MCF 10A (cell line): ENCODE measurements around the gene NOTO. TPM values are rescaled to one million over a fixed set of nuclear protein-coding genes. Genes with fewer than 3 reads are reported as not detected.
A peak's percentile ranks its signal among the peaks of the same experiment; 100 is the strongest.

Experiments used
- BruUV-seq: library from RNA; stranded (reverse); fragments of 400-500 nt; replicated peaks from 2 replicates; lab custom pipeline; 2021; lab: Mats Ljungman, UMichigan
- CTCF ChIA-PET: fragments of 300-600 bp; sonication (Branson Sonifier 250); formaldehyde crosslinking; extraction: SDS; loops from one replicate; lab custom pipeline; 2021; ENCODE audit warnings: antibody characterized with exemption, inconsistent platforms; lab: Yijun Ruan, JAX
- POLR2A ChIA-PET: fragments of 300-600, 350-650 bp; sonication (Branson Sonifier 250); formaldehyde crosslinking; extraction: SDS; loops from one replicate; lab custom pipeline; 2020; ENCODE audit warnings: antibody characterized with exemption, inconsistent platforms; lab: Yijun Ruan, JAX
- DNase-seq: peaks from one replicate; pipeline ENCODE4 v3.0.0-alpha.2; 2018; ENCODE audit not compliant: unreplicated experiment
- H3K27ac Mint-ChIP-seq: one replicate; pipeline ENCODE4 v1.8.0; 2022; ENCODE audit warnings: mild to moderate bottlenecking, low read depth, mixed read lengths; ENCODE audit not compliant: unreplicated experiment
- H3K27me3 Mint-ChIP-seq: one replicate; pipeline ENCODE4 v1.8.0; 2022; ENCODE audit warnings: mixed read lengths; ENCODE audit not compliant: insufficient read depth, unreplicated experiment
- H3K36me3 Mint-ChIP-seq: one replicate; pipeline ENCODE4 v1.8.0; 2022; ENCODE audit warnings: mild to moderate bottlenecking, moderate library complexity, mixed read lengths; ENCODE audit not compliant: insufficient read depth, unreplicated experiment
- H3K4me1 Mint-ChIP-seq: one replicate; pipeline ENCODE4 v1.8.0; 2022; ENCODE audit warnings: mixed read lengths; ENCODE audit not compliant: insufficient read depth, unreplicated experiment
- H3K4me3 Mint-ChIP-seq: one replicate; pipeline ENCODE4 v1.8.0; 2022; ENCODE audit warnings: mild to moderate bottlenecking, moderate library complexity, mixed read lengths; ENCODE audit not compliant: unreplicated experiment
- H3K9me3 Mint-ChIP-seq: one replicate; pipeline ENCODE4 v1.8.0; 2022; ENCODE audit warnings: mixed read lengths; ENCODE audit not compliant: unreplicated experiment
- intact Hi-C: fragments of 100-400 bp; cut with micrococcal nuclease; formaldehyde crosslinking; loops from 2 replicates; pipeline ENCODE4 v1.14.1; 2022
- total RNA-seq: library from RNA; stranded (reverse); gene quantifications from 2 replicates; pipeline ENCODE4 v1.2.3, GENCODE V29; 2022
- TF ChIP-seq, protein P1 (sequence below): fragments of 200-600 bp; IDR thresholded peaks from one replicate; pipeline ENCODE4 v1.8.0; 2022; ENCODE audit warnings: antibody characterized with exemption, mild to moderate bottlenecking; ENCODE audit not compliant: unreplicated experiment

Gene NOTO
- total RNA-seq, 1 experiment from 2014 or later, result not detected

GRCh38 chr2:73210696-73211095 lies 8.3 kb downstream of the NOTO start:
- TF ChIP-seq, protein P1, sequence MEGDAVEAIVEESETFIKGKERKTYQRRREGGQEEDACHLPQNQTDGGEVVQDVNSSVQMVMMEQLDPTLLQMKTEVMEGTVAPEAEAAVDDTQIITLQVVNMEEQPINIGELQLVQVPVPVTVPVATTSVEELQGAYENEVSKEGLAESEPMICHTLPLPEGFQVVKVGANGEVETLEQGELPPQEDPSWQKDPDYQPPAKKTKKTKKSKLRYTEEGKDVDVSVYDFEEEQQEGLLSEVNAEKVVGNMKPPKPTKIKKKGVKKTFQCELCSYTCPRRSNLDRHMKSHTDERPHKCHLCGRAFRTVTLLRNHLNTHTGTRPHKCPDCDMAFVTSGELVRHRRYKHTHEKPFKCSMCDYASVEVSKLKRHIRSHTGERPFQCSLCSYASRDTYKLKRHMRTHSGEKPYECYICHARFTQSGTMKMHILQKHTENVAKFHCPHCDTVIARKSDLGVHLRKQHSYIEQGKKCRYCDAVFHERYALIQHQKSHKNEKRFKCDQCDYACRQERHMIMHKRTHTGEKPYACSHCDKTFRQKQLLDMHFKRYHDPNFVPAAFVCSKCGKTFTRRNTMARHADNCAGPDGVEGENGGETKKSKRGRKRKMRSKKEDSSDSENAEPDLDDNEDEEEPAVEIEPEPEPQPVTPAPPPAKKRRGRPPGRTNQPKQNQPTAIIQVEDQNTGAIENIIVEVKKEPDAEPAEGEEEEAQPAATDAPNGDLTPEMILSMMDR, result no peak
- peaks cover 12% of the 10 kb centered on the region for H3K36me3 Mint-ChIP-seq
- intact Hi-C loops, result loop anchor here (5.0 kb wide), 1 partner anchor 123 kb away; no protein-coding TSS in a partner anchor

GRCh38 chr2:73212098-73212447 lies 9.7 kb downstream of the NOTO start:
- Mint-ChIP-seq H3K9me3 (no peaks in the 10 kb centered on the region), H3K4me3 (no peak overlapping the region), H3K36me3 (peaks cover 12% of the 10 kb centered on the region), H3K27me3 (no peaks in the 10 kb centered on the region), H3K4me1 (peaks cover 21% of the 10 kb centered on the region), H3K27ac (no peak overlapping the region)
- intact Hi-C loops, result loop anchor here (1.0 to 5.0 kb wide), 3 partner anchors 35 to 125 kb away; no protein-coding TSS in a partner anchor
- DNase-seq, result no peak
- no TSS peak for BruUV-seq
- CTCF ChIA-PET, result interaction anchor here (0.6 to 3.9 kb wide), 37 partner anchors 10 to 1609 kb away, joined by 3 to 36 read pairs (median 4); partner anchors contain the start of genes CCT7, FBXO41, NOTO and PRADC1
- TF ChIP-seq, protein P1, result no peak
- POLR2A ChIA-PET, result interaction anchor here (0.9 to 2.5 kb wide), 6 partner anchors 11 to 35 kb away, joined by 3 to 11 read pairs (median 4); partner anchors contain the start of genes CCT7 and PRADC1

More at GRCh38 chr2:73210696-73211095, 8.3 kb downstream of the NOTO start:
- no peak overlapping the region for H3K27ac Mint-ChIP-seq
- DNase-seq, result no peak
- no peak overlapping the region for H3K4me3 Mint-ChIP-seq
- H3K9me3 Mint-ChIP-seq, result no peaks in the 10 kb centered on the region
- H3K27me3 Mint-ChIP-seq, result no peaks in the 10 kb centered on the region
- POLR2A ChIA-PET, result interaction anchor here (1.4 kb wide), 1 partner anchor 22 kb away, joined by 3 read pairs; the partner anchor contains the start of gene PRADC1
- CTCF ChIA-PET, result interaction anchor here (0.6 to 3.9 kb wide), 9 partner anchors 9 to 368 kb away, joined by 3 to 29 read pairs (median 5); partner anchors contain the start of genes NOTO and RAB11FIP5
- peaks cover 17% of the 10 kb centered on the region for H3K4me1 Mint-ChIP-seq
- no TSS peak for BruUV-seq

- DNase-seq, result peak; percentile 68
- Mint-ChIP-seq H3K27me3 (no peaks in the 10 kb centered on the region), H3K9me3 (no peaks in the 10 kb centered on the region), H3K4me1 (peaks cover 27% of the 10 kb centered on the region), H3K36me3 (peaks cover 12% of the 10 kb centered on the region), H3K4me3 (no peak overlapping the region), H3K27ac (no peak overlapping the region)
- ChIA-PET POLR2A (interaction anchor here (0.9 to 2.5 kb wide), 6 partner anchors 10 to 35 kb away, joined by 3 to 11 read pairs (median 4); partner anchors contain the start of genes CCT7 and PRADC1), CTCF (interaction anchor here (0.6 to 3.9 kb wide), 57 partner anchors 8 to 1609 kb away, joined by 3 to 36 read pairs (median 4); partner anchors contain the start of genes CCT7, FBXO41, NOTO and PRADC1)
- no TSS peak for BruUV-seq
- TF ChIP-seq, protein P1, result peak; percentile 84
- intact Hi-C loops, result loop anchor here (1.0 to 5.0 kb wide), 3 partner anchors 36 to 125 kb away; no protein-coding TSS in a partner anchor
Measured at GRCh38 chr2:73212448-73213176, 10.2 kb downstream of the NOTO start.
